A673 (cell line): ENCODE data around the gene UFSP2. TPM values are rescaled to one million over a fixed set of nuclear protein-coding genes. Genes with fewer than 3 reads are reported as not detected.

Experiments
- BruUV-seq: library from RNA; stranded (reverse); fragments of 400-500 nt; replicated peaks from 2 replicates; lab custom pipeline; 2021; lab: Mats Ljungman, UMichigan
- CTCF ChIA-PET: fragments of 300-600 bp; sonication (Branson Sonifier 250); formaldehyde crosslinking; loops from one replicate; lab custom pipeline; 2022; ENCODE audit warnings: antibody characterized with exemption; lab: Charles Lee
- POLR2A ChIA-PET: fragments of 300-600 bp; sonication (Branson Sonifier 250); formaldehyde crosslinking; loops from one replicate; lab custom pipeline; 2022; ENCODE audit warnings: antibody characterized with exemption; ENCODE audit not compliant: low non-redundant PET; lab: Charles Lee
- DNase-seq: peaks from one replicate; pipeline ENCODE4 v3.0.0-alpha.2; 2015; ENCODE audit warnings: low spot score
- H3K27ac ChIP-seq: fragments of 200-600 bp; sonication (generic); 2 replicates; pipeline ENCODE4 v1.5.1; 2016; ENCODE audit warnings: mixed run types, low read depth, mild to moderate bottlenecking, mixed read lengths, antibody characterized with exemption, low read length; ENCODE audit not compliant: poor library complexity, severe bottlenecking
- H3K27me3 ChIP-seq: fragments of 200-600 bp; sonication (generic); replicated peaks from 2 replicates; pipeline ENCODE4 v1.6.1; 2017; ENCODE audit warnings: mixed run types, low read depth, mild to moderate bottlenecking, mixed read lengths, antibody characterized with exemption, low read length; ENCODE audit not compliant: insufficient read depth, poor library complexity
- H3K36me3 ChIP-seq: fragments of 200-600 bp; sonication (generic); 2 replicates; pipeline ENCODE4 v1.6.1; 2016; ENCODE audit warnings: mixed run types, mild to moderate bottlenecking, mixed read lengths, antibody characterized with exemption, low read length; ENCODE audit not compliant: insufficient read depth, poor library complexity, severe bottlenecking
- H3K4me1 ChIP-seq: fragments of 200-600 bp; sonication (generic); 2 replicates; pipeline ENCODE4 v1.6.1; 2017; ENCODE audit warnings: mixed run types, mild to moderate bottlenecking, mixed read lengths, antibody characterized with exemption, low read length; ENCODE audit not compliant: insufficient read depth, poor library complexity, severe bottlenecking
- H3K4me3 ChIP-seq: fragments of 200-600 bp; sonication (generic); 2 replicates; pipeline ENCODE4 v1.5.1; 2016; ENCODE audit warnings: low read depth, mixed run types, mild to moderate bottlenecking, mixed read lengths, low read length; ENCODE audit not compliant: poor library complexity, severe bottlenecking
- H3K9me3 ChIP-seq: fragments of 200-600 bp; sonication (generic); 2 replicates; pipeline ENCODE4 v1.6.1; 2016; ENCODE audit warnings: mixed run types, low read depth, mild to moderate bottlenecking, mixed read lengths, antibody characterized with exemption, low read length; ENCODE audit not compliant: poor library complexity, severe bottlenecking
- EZH2 ChIP-seq: fragments of 200-600 bp; sonication (generic); IDR thresholded peaks from 2 replicates; pipeline ENCODE4 v1.6.1; 2017; ENCODE audit warnings: borderline replicate concordance, low read depth, mild to moderate bottlenecking, mixed read lengths, antibody characterized with exemption, low read length; ENCODE audit not compliant: poor library complexity, severe bottlenecking
- intact Hi-C: fragments of 100-400 bp; cut with micrococcal nuclease; formaldehyde crosslinking; loops from one replicate; pipeline ENCODE4 v1.10.0; 2022; ENCODE audit not compliant: unreplicated experiment
- total RNA-seq: library from RNA; stranded (reverse); gene quantifications from 2 replicates; pipeline ENCODE4 v1.2.3, GENCODE V29; 2021
- TF ChIP-seq, protein P1 (sequence below): fragments of 300-800, 200-600 bp; sonication (generic); conservative IDR thresholded peaks from 2 replicates; pipeline ENCODE4 v1.5.1; 2017; ENCODE audit warnings: low read depth, mild to moderate bottlenecking, antibody characterized with exemption, low read length, moderate library complexity, mixed read lengths

The UFSP2 gene
- total RNA-seq, 1 experiment from 2014 or later = 22.3 TPM

DNA sequence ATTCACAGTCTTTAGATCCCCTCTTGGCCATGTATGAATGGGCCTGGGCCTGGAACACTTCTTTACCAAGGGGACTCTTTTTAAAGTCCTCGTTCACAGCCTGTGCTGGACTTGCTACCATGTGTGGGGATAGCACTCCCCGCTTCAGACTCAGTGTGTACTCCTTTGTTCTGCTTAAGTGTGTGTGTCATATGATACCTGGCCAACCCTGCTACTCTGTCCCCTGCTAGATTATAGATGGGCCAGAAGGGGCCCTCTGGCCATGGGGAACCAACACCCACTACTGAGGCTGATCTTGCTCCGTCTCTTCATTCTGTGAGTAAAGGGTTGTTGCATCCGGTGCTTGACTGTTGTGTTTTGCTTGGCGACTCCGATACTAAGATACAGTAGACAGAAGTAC lies 37.8 kb upstream of the UFSP2 start:
- ChIA-PET POLR2A (no interaction called here), CTCF (no interaction called here)
- Histone ChIP-seq H3K27ac (no peak overlapping the region), H3K27me3 (peaks cover 30% of the 10 kb centered on the region), H3K4me3 (no peak overlapping the region), H3K36me3 (no peaks in the 10 kb centered on the region), H3K9me3 (no peaks in the 10 kb centered on the region), H3K4me1 (no peaks in the 10 kb centered on the region)
- BruUV-seq = no TSS peak
- intact Hi-C loops = no loop called here
- no peak for DNase-seq
- no peak for TF ChIP-seq EZH2
- TF ChIP-seq, protein P1, sequence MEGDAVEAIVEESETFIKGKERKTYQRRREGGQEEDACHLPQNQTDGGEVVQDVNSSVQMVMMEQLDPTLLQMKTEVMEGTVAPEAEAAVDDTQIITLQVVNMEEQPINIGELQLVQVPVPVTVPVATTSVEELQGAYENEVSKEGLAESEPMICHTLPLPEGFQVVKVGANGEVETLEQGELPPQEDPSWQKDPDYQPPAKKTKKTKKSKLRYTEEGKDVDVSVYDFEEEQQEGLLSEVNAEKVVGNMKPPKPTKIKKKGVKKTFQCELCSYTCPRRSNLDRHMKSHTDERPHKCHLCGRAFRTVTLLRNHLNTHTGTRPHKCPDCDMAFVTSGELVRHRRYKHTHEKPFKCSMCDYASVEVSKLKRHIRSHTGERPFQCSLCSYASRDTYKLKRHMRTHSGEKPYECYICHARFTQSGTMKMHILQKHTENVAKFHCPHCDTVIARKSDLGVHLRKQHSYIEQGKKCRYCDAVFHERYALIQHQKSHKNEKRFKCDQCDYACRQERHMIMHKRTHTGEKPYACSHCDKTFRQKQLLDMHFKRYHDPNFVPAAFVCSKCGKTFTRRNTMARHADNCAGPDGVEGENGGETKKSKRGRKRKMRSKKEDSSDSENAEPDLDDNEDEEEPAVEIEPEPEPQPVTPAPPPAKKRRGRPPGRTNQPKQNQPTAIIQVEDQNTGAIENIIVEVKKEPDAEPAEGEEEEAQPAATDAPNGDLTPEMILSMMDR = no peak

DNA sequence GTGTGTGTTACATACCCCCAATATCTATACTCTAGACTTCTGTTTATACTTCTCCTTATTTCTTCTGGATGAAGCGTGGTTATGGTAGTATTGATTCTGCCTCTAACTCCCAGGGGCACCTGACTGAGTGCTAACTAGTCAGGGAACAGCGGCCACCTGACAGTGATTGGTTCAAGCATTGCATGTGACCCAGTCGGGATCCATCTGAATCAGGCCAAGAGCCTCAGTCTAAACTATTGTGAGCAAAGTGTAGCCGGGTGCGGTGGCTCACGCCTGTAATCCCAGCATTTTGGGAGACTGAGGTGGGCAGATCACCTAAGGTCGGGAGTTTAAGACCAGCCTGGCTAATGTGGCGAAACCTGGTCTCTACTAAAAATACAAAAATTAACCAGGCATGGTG lies 35.8 kb upstream of the UFSP2 start:
- Histone ChIP-seq H3K4me3 (no peak overlapping the region), H3K4me1 (no peaks in the 10 kb centered on the region), H3K27ac (no peak overlapping the region), H3K9me3 (no peaks in the 10 kb centered on the region), H3K27me3 (peaks cover 25% of the 10 kb centered on the region), H3K36me3 (no peaks in the 10 kb centered on the region)
- BruUV-seq = no TSS peak
- intact Hi-C loops = no loop called here
- DNase-seq = no peak
- TF ChIP-seq, protein P1 = no peak
- TF ChIP-seq EZH2 = no peak
- CTCF ChIA-PET = no interaction called here
- POLR2A ChIA-PET = no interaction called here

DNA sequence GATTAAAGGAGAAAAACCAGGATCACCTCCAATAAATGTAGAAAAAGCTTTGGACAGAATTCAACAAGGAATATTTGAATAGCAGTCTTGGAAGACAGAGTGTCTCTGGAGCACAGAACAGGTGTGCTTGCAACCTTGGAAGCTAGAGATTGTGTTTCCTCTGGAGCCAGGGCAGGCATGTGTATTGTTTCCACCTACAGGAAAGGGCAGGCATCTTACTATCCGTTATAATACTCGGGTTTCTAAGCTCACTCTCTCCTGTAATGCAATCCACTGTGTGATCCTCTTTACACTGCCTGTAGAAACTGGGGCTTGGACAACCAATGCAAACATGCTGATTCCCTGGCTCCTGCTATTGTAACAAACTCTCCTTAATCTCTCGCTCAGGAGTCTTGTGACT lies 31.4 kb upstream of the UFSP2 start:
- no peak for TF ChIP-seq EZH2
- TF ChIP-seq, protein P1 = no peak
- no peaks in the 10 kb centered on the region for H3K4me1 ChIP-seq
- H3K27me3 ChIP-seq = peaks cover 26% of the 10 kb centered on the region
- no TSS peak for BruUV-seq
- intact Hi-C loops = no loop called here
- DNase-seq = no peak
- no peak overlapping the region for H3K4me3 ChIP-seq
- ChIA-PET CTCF (no interaction called here), POLR2A (no interaction called here)
- no peak overlapping the region for H3K27ac ChIP-seq
- H3K36me3 ChIP-seq = no peaks in the 10 kb centered on the region
- H3K9me3 ChIP-seq = no peaks in the 10 kb centered on the region
